ENCODE measurements around the gene SLC5A2. TPM values are rescaled to one million over a fixed set of nuclear protein-coding genes. Genes with fewer than 3 reads are reported as not detected.

Gene SLC5A2
- total and polyA plus RNA-seq, 2 donors (not counting 1 experiment from before 2014, with no cell fraction given): not detected

DNA sequence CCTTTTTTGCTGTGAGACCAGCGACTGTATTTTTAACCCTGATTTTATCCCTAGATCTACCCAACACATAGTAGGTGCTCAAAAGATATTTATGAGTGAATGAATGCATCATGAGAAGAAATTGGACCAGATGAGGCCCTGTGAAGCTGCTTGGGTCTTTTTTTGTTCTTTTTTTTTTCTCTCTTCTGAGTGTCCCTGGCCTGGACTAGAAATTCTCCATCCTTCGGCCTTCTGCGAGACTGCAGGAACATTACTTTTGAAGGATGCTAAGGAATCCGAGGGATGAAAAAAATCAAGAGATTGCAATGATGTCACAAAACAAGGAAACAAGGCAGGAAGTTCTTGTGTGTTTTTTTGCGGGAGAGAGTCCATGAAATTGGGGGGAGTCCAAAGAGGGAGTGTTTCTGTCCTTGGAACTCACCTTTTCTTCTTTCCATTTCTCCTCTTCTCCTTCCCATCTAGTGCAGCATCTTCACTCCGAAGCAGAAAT lies 25.8 kb downstream of the SLC5A2 start:
- H3K27me3 ChIP-seq (ENCODE audit: control insufficient read depth, insufficient read depth, low read length): no peaks in the 10 kb centered on the region
- no peaks in the 10 kb centered on the region for H3K9me3 ChIP-seq (ENCODE audit: control insufficient read depth, insufficient read depth, low read depth, low read length)
- DNase-seq (ENCODE audit: low read depth in 2 of 2): peak; percentile 57 to 65
- H3K27ac ChIP-seq (ENCODE audit: insufficient read depth, low read length): peak overlapping the region; percentile 97
- H3K9ac ChIP-seq (ENCODE audit: insufficient read depth, low read length): peak overlapping the region; percentile 98
- peak overlapping the region; percentile 90 for H3K4me2 ChIP-seq (ENCODE audit: extremely low read depth, insufficient read depth, low read length)
- H3K4me1 ChIP-seq (ENCODE audit: control insufficient read depth, extremely low read depth, insufficient read depth, low read length): no peaks in the 10 kb centered on the region
- no peaks in the 10 kb centered on the region for H3K36me3 ChIP-seq (ENCODE audit: control insufficient read depth, insufficient read depth, low read length)
- H2AFZ ChIP-seq (ENCODE audit: low read length): peak overlapping the region; percentile 23
- no peak for TF ChIP-seq EZH2 (IDR thresholded peaks at IDR 0.05; ENCODE audit: low read length, missing control alignments)
- TF ChIP-seq, protein P1, sequence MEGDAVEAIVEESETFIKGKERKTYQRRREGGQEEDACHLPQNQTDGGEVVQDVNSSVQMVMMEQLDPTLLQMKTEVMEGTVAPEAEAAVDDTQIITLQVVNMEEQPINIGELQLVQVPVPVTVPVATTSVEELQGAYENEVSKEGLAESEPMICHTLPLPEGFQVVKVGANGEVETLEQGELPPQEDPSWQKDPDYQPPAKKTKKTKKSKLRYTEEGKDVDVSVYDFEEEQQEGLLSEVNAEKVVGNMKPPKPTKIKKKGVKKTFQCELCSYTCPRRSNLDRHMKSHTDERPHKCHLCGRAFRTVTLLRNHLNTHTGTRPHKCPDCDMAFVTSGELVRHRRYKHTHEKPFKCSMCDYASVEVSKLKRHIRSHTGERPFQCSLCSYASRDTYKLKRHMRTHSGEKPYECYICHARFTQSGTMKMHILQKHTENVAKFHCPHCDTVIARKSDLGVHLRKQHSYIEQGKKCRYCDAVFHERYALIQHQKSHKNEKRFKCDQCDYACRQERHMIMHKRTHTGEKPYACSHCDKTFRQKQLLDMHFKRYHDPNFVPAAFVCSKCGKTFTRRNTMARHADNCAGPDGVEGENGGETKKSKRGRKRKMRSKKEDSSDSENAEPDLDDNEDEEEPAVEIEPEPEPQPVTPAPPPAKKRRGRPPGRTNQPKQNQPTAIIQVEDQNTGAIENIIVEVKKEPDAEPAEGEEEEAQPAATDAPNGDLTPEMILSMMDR (conservative IDR thresholded peaks at IDR 0.05 in 1 of 2, IDR thresholded peaks at IDR 0.05 in 1 of 2; ENCODE audit: low read depth in 1 of 2, low read length in 2 of 2): no peak
- peak overlapping the region; percentile 81 to 96 (median 90) for H3K4me3 ChIP-seq (replicated peaks in 1 of 4; ENCODE audit: control extremely low read depth in 1 of 4, insufficient read depth in 1 of 4, low read depth in 3 of 4, low read length in 4 of 4)
- peaks cover 15% of the 10 kb centered on the region for H3K79me2 ChIP-seq (ENCODE audit: control insufficient read depth, insufficient read depth, low read length)
- no peaks in the 10 kb centered on the region for H4K20me1 ChIP-seq (ENCODE audit: control insufficient read depth, extremely low read depth, insufficient read depth, low read length)

DNA sequence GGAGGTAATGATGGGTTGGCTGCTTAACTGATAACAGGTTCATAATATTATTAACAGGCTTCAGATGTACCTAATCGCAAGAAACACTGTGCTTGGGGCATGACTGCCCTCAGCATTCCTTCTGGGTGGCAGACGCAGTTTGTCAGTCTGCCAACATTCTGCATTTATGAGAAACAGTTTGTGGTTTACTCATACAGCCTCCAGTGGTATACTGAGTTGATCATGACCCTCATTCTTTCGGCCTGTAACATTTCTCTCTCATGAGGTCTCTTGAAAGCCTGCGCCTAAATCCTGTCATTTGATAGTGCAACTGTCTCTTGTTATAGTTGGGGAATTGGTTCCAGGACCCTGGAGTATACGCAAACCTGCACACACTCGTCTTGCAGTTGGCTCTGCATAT lies 30.2 kb downstream of the SLC5A2 start:
- TF ChIP-seq, protein P1 (conservative IDR thresholded peaks at IDR 0.05 in 1 of 2, IDR thresholded peaks at IDR 0.05 in 1 of 2; ENCODE audit: low read depth in 1 of 2, low read length in 2 of 2): no peak
- TF ChIP-seq EZH2 (IDR thresholded peaks at IDR 0.05; ENCODE audit: low read length, missing control alignments): no peak
- Histone ChIP-seq H3K9me3 (ENCODE audit: control insufficient read depth, insufficient read depth, low read depth, low read length) (no peaks in the 10 kb centered on the region), H3K4me3 (replicated peaks in 1 of 4; ENCODE audit: control extremely low read depth in 1 of 4, insufficient read depth in 1 of 4, low read depth in 3 of 4, low read length in 4 of 4) (no peak overlapping the region), H3K4me1 (ENCODE audit: control insufficient read depth, extremely low read depth, insufficient read depth, low read length) (no peaks in the 10 kb centered on the region), H3K4me2 (ENCODE audit: extremely low read depth, insufficient read depth, low read length) (no peak overlapping the region), H3K36me3 (ENCODE audit: control insufficient read depth, insufficient read depth, low read length) (no peaks in the 10 kb centered on the region), H4K20me1 (ENCODE audit: control insufficient read depth, extremely low read depth, insufficient read depth, low read length) (no peaks in the 10 kb centered on the region), H2AFZ (ENCODE audit: low read length) (no peak overlapping the region), H3K27ac (ENCODE audit: insufficient read depth, low read length) (no peak overlapping the region), H3K9ac (ENCODE audit: insufficient read depth, low read length) (no peak overlapping the region), H3K27me3 (ENCODE audit: control insufficient read depth, insufficient read depth, low read length) (no peaks in the 10 kb centered on the region), H3K79me2 (ENCODE audit: control insufficient read depth, insufficient read depth, low read length) (peaks cover under 1% of the 10 kb centered on the region)
- peak; percentile 22 to 72 for DNase-seq (ENCODE audit: low read depth in 2 of 2)

DNA sequence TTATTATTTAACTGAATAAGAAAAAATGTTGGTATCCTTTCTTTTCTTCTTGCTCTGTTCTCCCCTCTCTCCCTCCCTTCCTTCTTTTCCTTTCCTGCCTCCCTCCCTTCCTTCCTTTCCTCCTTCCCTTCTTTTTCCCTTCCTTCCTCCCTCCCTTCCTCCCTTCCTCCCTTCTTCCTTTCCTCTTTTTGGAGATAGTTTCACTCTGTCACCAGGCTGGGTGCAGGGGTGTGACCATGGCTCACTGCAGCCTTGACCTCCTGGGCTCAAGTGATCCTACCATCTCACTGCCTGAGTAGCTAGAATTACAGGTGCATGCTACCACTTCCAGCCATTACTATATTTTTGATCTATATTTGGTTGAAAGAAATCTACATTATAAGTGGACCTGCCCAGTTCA lies 31.0 kb downstream of the SLC5A2 start:
- Histone ChIP-seq H3K9ac (ENCODE audit: insufficient read depth, low read length) (no peak overlapping the region), H3K9me3 (ENCODE audit: control insufficient read depth, insufficient read depth, low read depth, low read length) (no peaks in the 10 kb centered on the region), H3K36me3 (ENCODE audit: control insufficient read depth, insufficient read depth, low read length) (no peaks in the 10 kb centered on the region), H3K4me3 (replicated peaks in 1 of 4; ENCODE audit: control extremely low read depth in 1 of 4, insufficient read depth in 1 of 4, low read depth in 3 of 4, low read length in 4 of 4) (no peak overlapping the region), H3K4me1 (ENCODE audit: control insufficient read depth, extremely low read depth, insufficient read depth, low read length) (no peaks in the 10 kb centered on the region), H3K27ac (ENCODE audit: insufficient read depth, low read length) (no peak overlapping the region), H3K4me2 (ENCODE audit: extremely low read depth, insufficient read depth, low read length) (no peak overlapping the region), H2AFZ (ENCODE audit: low read length) (no peak overlapping the region), H3K79me2 (ENCODE audit: control insufficient read depth, insufficient read depth, low read length) (no peaks in the 10 kb centered on the region), H4K20me1 (ENCODE audit: control insufficient read depth, extremely low read depth, insufficient read depth, low read length) (no peaks in the 10 kb centered on the region), H3K27me3 (ENCODE audit: control insufficient read depth, insufficient read depth, low read length) (no peaks in the 10 kb centered on the region)
- TF ChIP-seq, protein P1 (conservative IDR thresholded peaks at IDR 0.05 in 1 of 2, IDR thresholded peaks at IDR 0.05 in 1 of 2; ENCODE audit: low read depth in 1 of 2, low read length in 2 of 2): no peak
- no peak for TF ChIP-seq EZH2 (IDR thresholded peaks at IDR 0.05; ENCODE audit: low read length, missing control alignments)
- DNase-seq (ENCODE audit: low read depth in 2 of 2): no peak
